GM19328 (cell line): ENCODE measurements around the gene SLC16A10.
"Not testable (repeated sequence)": the region's sequence is repeated elsewhere in the genome, so short reads cannot be mapped to it uniquely, and the experiment has no call there.

ENCODE experiments used
- ATAC-seq: cut with Tn5 transposase; IDR thresholded peaks from one replicate; pipeline ENCODE4 v1.9.1; 2021; ENCODE audit warnings: mild to moderate bottlenecking, moderate library complexity; ENCODE audit not compliant: unreplicated experiment

SLC16A10 gene

GRCh38 chr6:111087106-111087835 is at the start of gene SLC16A10:
Gene SLC16A10, plus strand, starts transcription at chr6:111087503. Its CDS starts 250 bp downstream, at chr6:111087753.
- ATAC-seq: peak; percentile 83

GRCh38 chr6:111038534-111039252 is 48.6 kb upstream of the SLC16A10 start:
- no peak for ATAC-seq

- no peak for ATAC-seq
Measured at GRCh38 chr6:111041917-111042316, 45.4 kb upstream of the SLC16A10 start.

- no peak for ATAC-seq
Measured at GRCh38 chr6:111047244-111047643, 40.1 kb upstream of the SLC16A10 start.

- no peak for ATAC-seq
Measured at GRCh38 chr6:111050261-111051023, 36.9 kb upstream of the SLC16A10 start.

- no peak for ATAC-seq
Measured at GRCh38 chr6:111052171-111052570, 35.1 kb upstream of the SLC16A10 start.

- no peak for ATAC-seq
Measured at GRCh38 chr6:111057074-111057752, 30.1 kb upstream of the SLC16A10 start.

- ATAC-seq: no peak
Measured at GRCh38 chr6:111061508-111061907, 25.8 kb upstream of the SLC16A10 start.

- ATAC-seq: not testable (repeated sequence)
Measured at GRCh38 chr6:111061985-111062384, 25.3 kb upstream of the SLC16A10 start.

GRCh38 chr6:111062860-111063259 is 24.4 kb upstream of the SLC16A10 start:
- not testable (repeated sequence) for ATAC-seq

- ATAC-seq: no peak
Measured at GRCh38 chr6:111068109-111068865, 19.0 kb upstream of the SLC16A10 start.

- no peak for ATAC-seq
Measured at GRCh38 chr6:111068866-111069234, 18.5 kb upstream of the SLC16A10 start.

GRCh38 chr6:111069382-111070104 is 17.8 kb upstream of the SLC16A10 start:
- no peak for ATAC-seq

- ATAC-seq: no peak
Measured at GRCh38 chr6:111070105-111071005, 16.9 kb upstream of the SLC16A10 start.

GRCh38 chr6:111072801-111073360 is 14.4 kb upstream of the SLC16A10 start:
- no peak for ATAC-seq

- no peak for ATAC-seq
Measured at GRCh38 chr6:111074311-111074710, 13.0 kb upstream of the SLC16A10 start.

GRCh38 chr6:111076024-111076695 is 11.1 kb upstream of the SLC16A10 start:
- no peak for ATAC-seq

GRCh38 chr6:111080698-111081097 is 6.6 kb upstream of the SLC16A10 start:
- no peak for ATAC-seq
